ENCODE measurements around the gene NUDT19.
"Not testable (repeated sequence)": the region's sequence is repeated elsewhere in the genome, so short reads cannot be mapped to it uniquely, and the experiment has no call there.

NUDT19 gene

GRCh38 chr19:32717496-32717895 is 25.9 kb downstream of the NUDT19 start:
- no peak for DNase-seq

DNA sequence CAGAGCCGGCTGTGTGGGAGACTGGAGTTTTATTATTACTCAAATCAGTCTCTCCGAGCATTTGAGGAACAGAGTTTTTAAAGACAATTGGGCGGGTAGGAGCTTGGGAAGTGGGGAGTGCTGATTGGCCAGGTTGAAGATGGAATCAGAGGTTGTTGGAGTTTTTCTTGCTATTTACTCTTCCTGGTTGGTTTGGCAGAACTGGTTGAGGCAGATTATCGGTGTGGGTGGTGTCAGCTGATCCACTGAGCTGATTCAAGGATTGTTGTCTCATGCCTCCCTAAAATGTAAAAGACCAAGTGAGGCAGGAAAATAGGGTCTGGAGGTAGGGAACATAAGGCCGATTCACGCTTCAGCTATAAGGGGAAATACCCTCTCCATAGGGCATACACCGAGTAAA is 26.7 kb downstream of the NUDT19 start:
- no peak for DNase-seq

DNA sequence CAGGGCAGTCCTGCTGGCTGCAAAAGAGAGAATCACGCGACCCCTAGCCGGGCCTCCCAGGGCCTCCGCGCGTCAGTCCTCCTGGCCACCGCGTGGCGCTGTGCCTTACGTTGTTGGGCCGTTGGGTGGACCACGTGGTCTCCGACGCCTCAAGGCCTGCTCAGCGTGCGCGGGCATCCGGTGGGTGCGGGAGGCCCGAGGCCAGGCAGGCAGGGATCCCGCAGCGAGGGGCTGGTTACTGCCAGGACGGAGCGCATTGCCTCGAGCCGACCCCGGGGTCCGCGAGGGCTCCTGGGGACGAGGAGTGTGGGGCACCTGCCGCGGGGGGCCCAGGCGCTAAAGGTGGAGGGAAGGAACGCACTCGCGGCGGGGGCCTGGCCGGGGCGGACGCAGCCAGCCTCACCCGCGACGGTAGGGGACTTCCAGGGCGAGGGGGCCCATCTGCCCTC is 28.0 kb downstream of the NUDT19 start, which contains the start of gene TDRD12:
TSS of gene TDRD12 (plus strand) at position 157 of the 449 bp plus-strand sequence. CDS start 306 bp downstream, outside the sequence.
- no peak for DNase-seq

DNA sequence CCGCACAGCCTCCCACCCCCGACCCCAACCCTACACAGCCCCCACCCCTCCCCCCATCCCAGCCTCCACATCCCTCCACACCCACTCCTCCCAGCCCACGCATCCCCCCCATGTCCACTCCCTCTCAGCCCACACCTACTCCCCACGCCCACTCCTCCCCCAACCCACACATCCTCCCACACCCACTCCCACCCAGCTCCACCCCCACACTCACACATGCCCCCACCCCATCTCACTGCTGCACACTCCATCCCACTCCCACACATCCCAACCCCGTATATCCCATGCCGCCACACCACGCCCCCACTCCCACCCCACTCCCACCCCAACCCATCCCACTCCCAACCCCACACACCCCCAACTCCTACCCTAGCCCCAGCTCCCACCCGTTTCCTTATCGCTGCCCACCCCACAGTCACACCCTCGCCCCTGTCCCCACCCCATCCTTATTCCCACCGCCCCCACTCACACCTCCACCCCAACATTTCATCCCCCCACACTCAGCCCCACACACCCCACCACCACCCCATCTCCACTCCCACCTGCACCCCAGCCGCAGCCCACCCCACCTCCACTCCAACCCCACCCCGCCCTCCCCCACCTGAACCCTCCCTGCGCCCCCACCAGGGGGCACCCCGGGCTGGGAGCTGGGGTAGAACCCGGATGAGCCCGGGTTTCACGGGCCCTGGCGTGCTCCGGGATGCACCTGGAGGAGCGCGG is 28.8 kb downstream of the NUDT19 start:
- no peak for DNase-seq

- DNase-seq = no peak
Observed at GRCh38 chr19:32720936-32721250, 29.3 kb downstream of the NUDT19 start.

- DNase-seq = no peak
Observed at GRCh38 chr19:32735936-32736335, 44.3 kb downstream of the NUDT19 start.

- no peak for DNase-seq
Observed at GRCh38 chr19:32743021-32743420, 51.4 kb downstream of the NUDT19 start.

DNA sequence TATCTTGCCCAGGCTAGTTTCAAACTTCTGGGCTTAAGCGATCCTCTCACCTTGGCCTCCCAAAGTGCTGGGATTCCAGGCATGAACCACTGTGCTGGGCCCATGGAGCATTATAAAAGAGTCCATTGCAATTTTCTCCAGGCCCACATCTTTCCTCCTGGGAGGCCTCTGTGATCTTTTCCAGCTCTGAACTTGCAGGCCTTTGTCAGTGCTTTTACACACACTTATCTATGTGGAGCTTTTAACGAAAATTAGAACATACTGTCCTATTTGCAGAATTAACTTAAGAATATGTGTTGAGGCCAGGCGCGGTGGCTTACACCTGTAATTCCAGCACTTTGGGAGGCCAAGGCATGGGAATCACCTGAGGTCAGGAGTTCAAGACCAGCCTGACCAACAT is 51.8 kb downstream of the NUDT19 start:
- no peak for DNase-seq

DNA sequence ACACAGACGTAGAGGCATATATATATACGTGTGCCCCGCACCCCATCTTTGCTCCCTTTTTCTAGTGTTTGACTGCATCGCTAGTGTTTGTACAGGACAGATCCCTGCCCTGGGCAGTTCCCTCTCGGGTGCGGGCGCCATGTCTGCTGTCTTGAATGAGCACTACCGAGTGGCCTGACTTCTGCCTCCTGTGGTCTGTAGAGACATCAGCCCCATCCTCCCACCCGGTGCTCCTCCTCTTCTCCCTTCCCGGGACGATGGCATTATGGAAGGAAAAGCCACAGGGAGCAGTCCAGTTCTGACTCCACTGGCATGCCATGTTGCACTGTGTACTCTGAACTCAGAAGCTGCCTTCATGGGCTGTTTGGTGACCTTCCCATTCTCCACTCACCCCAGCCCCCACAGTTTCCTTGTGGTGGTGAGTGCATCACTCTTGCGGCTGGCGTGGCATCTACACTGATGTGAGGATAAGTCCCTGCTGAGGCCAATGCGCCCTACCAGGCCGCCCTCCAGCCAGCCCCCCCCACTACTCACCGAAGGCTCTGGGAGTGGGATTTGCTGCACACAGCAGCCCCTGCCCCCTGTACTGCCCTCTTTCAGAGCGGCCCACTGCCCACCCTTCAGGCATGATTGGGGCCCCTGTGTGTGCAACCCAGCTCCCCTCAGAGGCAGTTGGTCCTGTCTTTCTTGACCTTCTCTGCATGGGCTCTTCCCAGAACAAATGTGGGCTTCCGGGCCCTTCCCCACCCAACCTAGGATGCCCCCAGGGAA is 53.1 kb downstream of the NUDT19 start:
- no peak for DNase-seq

DNA sequence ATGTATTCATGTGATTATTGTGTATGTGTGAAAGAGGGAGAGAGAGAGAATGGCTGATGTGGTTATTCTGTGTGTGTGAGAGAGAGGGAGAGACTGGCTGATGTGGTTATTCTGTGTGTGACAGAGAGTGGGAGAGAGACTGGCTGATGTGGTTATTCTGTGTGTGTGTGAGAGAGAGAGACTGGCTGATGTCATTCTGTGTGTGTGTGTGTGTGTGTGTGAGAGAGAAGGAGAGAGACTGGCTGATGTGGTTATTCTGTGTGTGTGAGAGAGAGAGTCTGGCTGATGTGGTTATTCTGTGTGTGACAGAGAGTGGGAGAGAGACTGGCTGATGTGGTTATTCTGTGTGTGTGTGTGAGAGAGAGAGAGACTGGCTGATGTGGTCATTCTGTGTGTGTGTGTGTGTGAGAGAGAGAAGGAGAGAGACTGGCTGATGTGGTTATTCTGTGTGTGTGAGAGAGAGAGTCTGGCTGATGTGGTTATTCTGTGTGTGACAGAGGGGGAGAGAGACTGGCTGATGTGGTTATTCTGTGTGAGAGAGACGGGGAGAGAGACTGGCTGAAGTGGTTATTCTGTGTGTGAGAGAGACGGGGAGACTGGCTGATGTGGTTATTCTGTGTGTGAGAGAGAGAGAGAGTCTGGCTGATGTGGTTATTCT is 54.1 kb downstream of the NUDT19 start:
- DNase-seq = not testable (repeated sequence)

DNA sequence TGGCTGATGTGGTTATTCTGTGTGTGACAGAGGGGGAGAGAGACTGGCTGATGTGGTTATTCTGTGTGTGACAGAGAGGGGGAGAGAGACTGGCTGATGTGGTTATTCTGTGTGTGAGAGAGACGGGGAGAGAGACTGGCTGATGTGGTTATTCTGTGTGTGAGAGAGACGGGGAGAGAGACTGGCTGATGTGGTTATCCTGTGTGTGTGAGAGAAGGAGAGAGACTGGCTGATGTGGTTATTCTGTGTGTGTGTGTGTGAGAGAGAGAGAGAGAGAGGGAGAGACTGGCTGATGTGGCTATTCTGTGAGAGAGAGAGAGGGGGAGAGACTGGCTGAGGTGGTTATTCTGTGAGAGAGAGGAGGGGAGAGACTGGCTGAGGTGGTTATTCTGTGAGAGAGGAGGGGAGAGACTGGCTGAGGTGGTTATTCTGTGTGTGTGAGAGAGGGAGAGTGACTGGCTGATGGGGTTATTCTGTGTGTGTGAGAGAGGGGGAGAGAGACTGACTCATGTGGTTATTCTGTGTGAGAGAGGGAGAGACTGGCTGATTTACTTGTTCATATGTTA is 55.1 kb downstream of the NUDT19 start:
- DNase-seq = not testable (repeated sequence)

- no peak for DNase-seq
Observed at GRCh38 chr19:32748497-32748896, 56.9 kb downstream of the NUDT19 start.

GRCh38 chr19:32748948-32749347 is 57.3 kb downstream of the NUDT19 start:
- no peak for DNase-seq

- no peak for DNase-seq
Observed at GRCh38 chr19:32749361-32749760, 57.7 kb downstream of the NUDT19 start.

GRCh38 chr19:32750441-32751055 is 58.9 kb downstream of the NUDT19 start:
- DNase-seq = no peak

DNA sequence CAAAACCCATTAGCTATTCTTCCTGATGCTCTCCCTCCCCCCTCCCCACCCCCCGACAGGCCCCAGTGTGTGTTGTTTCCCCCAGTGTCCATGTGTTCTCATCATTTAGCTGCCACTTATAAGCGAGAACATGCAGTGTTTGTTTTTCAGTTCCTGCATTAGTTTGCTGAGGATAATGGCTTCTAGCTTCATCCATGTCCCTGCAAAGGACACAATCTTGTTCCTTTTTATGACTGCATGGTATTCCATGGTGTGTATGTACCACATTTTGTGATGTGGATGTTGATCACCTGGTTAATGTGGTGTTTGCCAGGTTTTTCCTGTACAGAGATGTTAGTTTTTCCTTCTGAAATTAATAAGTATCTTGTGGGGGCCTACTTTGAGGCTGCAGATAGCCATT is 59.4 kb downstream of the NUDT19 start:
- no peak for DNase-seq

DNA sequence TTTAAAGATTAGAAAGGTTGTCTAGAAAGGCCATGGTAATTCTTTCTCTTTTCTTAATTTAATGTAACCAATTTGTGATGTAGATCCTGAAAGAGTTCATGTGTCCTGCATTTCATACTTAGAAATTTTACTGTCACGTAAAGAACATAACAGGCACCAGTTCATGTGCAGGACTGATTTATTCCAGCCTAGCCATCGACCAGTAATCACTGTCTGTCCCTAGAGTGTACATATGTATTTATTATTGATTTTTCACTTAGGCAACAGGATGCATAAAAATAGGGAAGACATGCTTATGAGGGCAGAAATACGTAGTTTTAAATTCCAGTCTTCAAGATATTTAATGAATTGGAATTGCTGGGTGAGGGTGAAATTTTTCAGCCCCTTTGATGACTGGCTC is 65.6 kb downstream of the NUDT19 start:
- DNase-seq = no peak
